Measurements from ENCODE around the gene OPA1.

The OPA1 gene, protein sequence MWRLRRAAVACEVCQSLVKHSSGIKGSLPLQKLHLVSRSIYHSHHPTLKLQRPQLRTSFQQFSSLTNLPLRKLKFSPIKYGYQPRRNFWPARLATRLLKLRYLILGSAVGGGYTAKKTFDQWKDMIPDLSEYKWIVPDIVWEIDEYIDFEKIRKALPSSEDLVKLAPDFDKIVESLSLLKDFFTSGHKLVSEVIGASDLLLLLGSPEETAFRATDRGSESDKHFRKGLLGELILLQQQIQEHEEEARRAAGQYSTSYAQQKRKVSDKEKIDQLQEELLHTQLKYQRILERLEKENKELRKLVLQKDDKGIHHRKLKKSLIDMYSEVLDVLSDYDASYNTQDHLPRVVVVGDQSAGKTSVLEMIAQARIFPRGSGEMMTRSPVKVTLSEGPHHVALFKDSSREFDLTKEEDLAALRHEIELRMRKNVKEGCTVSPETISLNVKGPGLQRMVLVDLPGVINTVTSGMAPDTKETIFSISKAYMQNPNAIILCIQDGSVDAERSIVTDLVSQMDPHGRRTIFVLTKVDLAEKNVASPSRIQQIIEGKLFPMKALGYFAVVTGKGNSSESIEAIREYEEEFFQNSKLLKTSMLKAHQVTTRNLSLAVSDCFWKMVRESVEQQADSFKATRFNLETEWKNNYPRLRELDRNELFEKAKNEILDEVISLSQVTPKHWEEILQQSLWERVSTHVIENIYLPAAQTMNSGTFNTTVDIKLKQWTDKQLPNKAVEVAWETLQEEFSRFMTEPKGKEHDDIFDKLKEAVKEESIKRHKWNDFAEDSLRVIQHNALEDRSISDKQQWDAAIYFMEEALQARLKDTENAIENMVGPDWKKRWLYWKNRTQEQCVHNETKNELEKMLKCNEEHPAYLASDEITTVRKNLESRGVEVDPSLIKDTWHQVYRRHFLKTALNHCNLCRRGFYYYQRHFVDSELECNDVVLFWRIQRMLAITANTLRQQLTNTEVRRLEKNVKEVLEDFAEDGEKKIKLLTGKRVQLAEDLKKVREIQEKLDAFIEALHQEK

DNA sequence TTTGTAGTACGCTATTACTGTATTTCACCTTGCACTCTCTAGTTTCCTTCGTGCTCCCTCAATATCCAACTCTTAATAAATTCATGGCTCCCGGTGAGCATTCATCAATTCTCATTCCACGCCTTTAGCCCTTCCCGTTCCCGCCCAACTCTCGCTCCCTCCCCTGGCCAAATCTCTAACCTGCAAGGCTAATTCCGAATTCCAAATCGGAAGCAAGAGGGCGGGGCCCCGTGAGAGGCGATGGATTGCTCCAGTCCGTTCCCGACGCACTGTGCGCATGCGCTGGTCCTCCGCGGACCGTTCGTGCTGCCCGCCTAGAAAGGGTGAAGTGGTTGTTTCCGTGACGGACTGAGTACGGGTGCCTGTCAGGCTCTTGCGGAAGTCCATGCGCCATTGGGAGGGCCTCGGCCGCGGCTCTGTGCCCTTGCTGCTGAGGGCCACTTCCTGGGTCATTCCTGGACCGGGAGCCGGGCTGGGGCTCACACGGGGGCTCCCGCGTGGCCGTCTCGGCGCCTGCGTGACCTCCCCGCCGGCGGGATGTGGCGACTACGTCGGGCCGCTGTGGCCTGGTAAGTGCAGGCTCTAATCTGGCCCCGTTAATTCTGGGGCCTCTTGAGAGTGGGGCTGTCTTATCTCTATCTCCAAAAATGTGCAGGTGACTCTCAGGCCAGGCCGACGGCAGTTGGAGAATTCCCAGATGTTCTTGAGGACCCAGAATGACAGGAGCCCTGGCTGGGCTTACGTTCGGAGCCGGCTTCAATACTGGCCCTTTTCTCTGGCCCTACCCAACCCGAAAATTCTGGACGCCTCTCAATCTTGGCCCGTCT is at the start of gene OPA1:
Gene OPA1, plus strand, starts transcription at position 368 of the 827 bp plus-strand sequence. Its CDS starts 170 bp downstream, at position 538.
- DNase-seq (ENCODE audit: low spot score), result peak; percentile 99

- no peak for DNase-seq (ENCODE audit: low spot score)
Observed at GRCh38 chr3:193544289-193544688, 48.7 kb upstream of the OPA1 start.

DNA sequence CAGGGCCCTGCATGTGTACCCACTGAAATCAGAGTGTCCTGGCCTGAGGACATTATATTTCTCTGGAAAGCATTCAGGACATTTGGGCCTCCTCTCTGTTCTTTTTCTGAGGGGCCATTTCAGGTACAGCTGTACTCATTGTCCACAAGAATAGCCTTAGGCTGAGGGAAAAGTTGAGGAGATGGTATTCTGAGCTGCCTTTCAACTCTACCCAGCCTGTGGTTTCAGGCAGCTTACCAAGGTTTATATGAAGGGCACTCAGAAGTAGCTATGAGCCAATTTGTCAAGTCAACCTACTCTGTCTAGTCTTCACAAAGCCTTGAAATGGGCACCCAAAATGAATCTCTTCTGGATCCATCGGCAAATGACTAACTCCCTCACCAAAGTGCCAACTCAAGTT is 47.7 kb upstream of the OPA1 start:
- no peak for DNase-seq (ENCODE audit: low spot score)

DNA sequence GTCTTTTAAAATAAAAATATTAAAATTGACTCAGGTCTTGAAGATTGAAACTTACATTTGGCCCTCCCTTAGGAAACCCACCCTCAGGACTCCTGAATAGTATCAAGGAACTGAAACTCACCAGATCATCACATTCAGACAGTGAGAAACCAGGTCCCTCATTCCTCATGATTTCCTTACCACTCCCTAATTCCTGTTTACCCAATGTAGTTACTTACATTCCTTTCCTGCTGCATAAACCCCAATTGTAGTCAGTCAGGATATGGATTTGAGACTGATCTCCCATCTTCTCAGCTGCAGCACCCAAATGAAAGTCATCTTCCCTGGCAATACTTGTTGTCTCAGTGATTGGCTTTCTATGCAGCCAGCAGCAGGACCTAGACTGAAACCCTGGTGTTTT is 46.9 kb upstream of the OPA1 start:
- no peak for DNase-seq (ENCODE audit: low spot score)

GRCh38 chr3:193548406-193548805 is 44.6 kb upstream of the OPA1 start:
- no peak for DNase-seq (ENCODE audit: low spot score)

- DNase-seq (ENCODE audit: low spot score), result no peak
Observed at GRCh38 chr3:193552923-193553322, 40.1 kb upstream of the OPA1 start.

- no peak for DNase-seq (ENCODE audit: low spot score)
Observed at GRCh38 chr3:193553586-193553985, 39.4 kb upstream of the OPA1 start.

- DNase-seq (ENCODE audit: low spot score), result no peak
Observed at GRCh38 chr3:193554811-193555210, 38.2 kb upstream of the OPA1 start, which contains the start of gene ATP13A4. ATP13A4 (minus strand) TSS chr3:193554895; CDS start chr3:193554799, 96 bp downstream.

DNA sequence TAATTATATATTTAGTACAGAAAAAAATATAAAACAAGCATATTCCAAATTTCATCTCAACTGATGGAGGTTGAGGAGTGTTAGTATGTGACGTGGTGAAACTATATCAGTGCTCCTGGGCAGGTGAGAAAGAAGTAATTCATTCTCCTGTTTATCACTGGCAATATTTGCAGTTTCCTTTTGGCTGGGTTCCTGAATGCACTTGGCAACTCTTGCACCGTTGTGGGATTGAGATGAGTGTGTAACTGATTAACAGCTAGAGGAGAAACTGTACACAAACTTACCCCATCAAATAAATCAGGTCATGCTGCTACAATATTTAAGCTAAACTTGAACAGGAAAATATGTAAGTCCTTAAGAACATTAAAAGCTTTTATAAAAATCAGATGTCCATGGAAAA is 36.2 kb upstream of the OPA1 start:
- DNase-seq (ENCODE audit: low spot score), result no peak

DNA sequence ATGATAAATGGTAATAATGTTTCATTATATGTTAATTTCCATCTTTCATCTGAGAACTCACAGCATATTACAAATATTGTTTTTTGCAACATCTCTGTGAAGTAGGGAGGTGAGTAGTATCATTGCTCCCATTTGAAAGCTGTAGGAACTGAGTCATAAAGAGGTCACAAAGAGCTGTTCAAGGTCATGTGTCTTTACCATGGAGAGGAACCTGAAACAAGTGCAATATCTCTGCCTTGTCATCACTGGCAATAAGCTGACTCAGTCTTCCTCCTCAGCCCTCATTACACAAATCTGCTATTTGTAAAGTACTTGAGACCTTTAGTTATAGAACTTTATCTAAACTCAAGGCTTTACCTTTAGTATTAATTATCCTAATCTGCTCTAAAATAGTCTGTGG is 33.9 kb upstream of the OPA1 start:
- DNase-seq (ENCODE audit: low spot score), result no peak

- DNase-seq (ENCODE audit: low spot score), result no peak
Observed at GRCh38 chr3:193560091-193560490, 32.9 kb upstream of the OPA1 start.

- no peak for DNase-seq (ENCODE audit: low spot score)
Observed at GRCh38 chr3:193560870-193561269, 32.1 kb upstream of the OPA1 start.

DNA sequence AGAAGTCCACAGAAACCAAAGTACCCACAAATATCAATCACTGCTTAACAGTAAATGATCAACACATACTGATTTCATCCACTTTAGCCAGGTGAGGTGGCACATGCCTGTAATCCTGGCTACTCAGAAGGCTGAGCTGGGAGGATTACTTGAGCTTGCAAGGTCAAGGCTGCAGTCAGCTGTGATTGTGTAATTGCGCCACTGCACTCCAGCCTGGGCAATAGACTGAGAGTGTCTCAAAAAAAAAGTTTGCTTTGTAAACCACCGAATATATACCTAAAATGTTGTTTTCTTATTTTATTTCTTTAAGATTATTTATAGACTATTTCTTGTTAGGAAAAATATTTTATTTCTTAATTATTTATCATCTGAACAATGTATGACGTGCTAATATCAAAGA is 29.6 kb upstream of the OPA1 start:
- DNase-seq (ENCODE audit: low spot score), result no peak

GRCh38 chr3:193564012-193564411 is 29.0 kb upstream of the OPA1 start:
- no peak for DNase-seq (ENCODE audit: low spot score)

DNA sequence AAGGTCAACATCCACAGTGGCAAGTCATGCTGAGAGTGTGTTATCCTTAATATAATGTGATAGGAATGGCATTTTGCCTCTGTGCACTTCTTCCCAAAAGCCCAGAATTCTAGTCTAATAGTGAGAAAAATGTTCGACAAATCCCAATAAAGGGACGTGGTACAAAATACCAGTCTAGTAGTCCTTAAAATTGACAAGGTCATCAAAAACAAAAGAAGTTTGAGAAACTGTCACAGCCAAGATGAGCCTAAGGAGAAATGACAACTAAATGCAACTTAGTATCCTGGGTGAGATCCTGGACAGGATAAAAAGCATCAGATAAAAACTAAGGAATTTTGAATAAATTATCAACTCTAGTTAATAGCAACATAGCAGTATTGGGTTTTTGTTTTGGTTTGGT is 23.9 kb upstream of the OPA1 start:
- no peak for DNase-seq (ENCODE audit: low spot score)

- DNase-seq (ENCODE audit: low spot score), result peak; percentile 61
Observed at GRCh38 chr3:193572426-193572908, 20.5 kb upstream of the OPA1 start.

DNA sequence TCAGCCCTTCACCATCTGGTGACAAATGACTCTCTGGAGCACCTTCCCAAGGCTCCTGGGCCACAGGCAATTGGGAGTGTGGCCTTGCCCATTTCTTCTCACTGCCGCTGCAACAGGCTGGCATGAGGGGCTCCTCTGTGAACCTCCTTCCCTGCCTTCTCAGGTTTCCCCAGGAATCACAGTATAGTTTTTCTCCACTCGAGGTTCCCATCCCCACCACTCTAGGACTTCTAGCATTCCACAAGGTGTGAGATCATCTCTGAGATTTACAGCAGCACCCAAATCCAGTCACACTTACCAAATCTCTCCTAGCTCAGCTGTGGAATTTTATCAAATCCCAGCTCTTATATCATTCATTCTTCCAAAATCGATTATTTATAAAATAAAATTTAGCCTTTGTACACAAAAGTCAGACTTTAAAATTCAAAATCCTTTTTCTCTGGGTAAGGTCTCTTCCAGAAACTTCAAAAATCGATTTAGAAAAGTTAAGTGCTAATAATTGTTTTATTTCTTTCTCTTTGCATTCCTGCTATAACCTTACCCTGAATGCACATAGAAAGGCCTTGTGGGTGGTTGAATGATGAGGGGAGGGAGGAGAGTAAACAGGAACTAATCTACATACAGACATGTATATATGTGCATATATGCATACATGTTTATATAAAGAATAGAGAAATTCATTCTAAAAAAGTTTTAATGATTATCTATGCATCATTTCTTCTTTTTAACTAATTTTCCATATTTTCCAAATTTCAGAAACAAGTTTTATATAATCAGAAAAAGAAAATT is 19.4 kb upstream of the OPA1 start:
- DNase-seq (ENCODE audit: low spot score), result no peak

DNA sequence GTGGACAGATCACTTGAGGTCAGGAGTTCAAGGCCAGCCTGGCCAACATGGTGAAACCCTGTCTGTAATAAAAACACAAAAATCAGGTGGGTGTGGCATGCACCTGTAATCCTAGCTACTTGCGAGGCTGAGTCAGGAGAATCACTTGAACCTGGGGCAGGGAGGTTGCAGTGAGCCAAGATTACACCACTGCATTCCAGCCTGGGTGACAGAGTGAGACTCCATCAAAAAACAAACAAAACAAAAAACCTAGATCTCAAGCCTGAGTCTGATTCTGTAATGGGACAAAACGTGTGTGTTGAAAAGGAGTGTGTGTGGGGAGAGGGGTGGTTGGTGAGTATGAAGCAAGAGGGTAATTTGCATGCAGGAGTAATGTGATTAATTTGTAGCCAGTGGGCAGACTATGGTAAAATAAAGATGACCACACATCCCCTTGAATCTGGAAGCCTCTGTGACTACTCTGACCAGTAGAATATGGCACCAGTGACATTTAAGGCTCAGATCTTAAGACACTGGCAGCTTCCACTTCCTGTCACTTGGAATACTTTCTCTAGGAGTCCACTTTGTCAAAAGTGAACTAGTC is 18.4 kb upstream of the OPA1 start:
- no peak for DNase-seq (ENCODE audit: low spot score)

DNA sequence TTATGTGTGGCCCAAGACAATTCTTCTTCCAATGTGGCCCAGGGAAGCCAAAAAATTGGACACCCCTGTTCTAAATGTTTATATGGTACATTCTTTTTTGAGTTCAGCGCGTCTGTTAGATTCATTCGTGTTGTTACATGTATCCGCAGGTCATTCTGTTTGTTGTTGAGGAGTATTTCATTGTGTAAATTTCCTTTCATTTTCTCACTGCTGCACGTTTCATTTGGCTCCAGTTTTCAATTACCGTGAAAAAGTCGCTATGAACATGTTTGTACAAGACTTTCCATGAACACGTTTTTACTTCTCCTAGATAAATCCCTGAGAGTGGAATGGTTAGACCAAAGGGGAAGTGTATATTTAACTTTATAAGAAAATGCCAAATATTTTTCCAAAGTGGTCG is 7.5 kb upstream of the OPA1 start:
- DNase-seq (ENCODE audit: low spot score), result no peak

- DNase-seq (ENCODE audit: low spot score), result no peak
Observed at GRCh38 chr3:193586526-193586925, 6.5 kb upstream of the OPA1 start.

GRCh38 chr3:193589129-193589528 is 3.9 kb upstream of the OPA1 start:
- DNase-seq (ENCODE audit: low spot score), result no peak
